Measurements from ENCODE around the gene ERC2.

ERC2 gene

DNA sequence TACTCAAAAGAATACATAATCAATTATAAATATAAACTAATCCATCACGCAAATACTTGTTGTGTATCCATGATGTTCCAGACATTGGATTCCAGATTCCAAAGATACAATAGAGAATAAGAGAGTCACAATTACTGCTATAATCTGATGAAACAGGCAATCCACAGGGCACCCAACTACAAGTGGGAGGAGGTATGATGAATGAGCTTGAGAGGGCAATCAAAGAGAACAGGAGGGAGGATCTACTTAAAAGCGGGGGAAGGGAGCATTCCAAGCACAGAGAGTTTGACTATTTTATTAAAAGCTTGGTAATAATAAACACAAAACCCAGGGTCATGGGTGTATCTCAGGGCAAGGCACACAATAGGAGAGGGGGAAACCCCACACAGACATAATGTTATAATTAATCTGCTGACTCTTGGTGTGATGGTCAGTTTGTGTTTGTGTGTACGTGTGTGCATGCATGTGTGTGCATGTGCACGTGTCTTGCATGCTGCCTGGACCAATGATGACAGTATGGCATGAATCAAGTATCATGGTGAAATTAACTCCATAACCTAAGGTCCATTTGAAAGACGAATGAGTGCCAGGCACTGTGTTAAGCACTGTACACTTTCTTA lies 655.8 kb downstream of the ERC2 start:
- DNase-seq = no peak

DNA sequence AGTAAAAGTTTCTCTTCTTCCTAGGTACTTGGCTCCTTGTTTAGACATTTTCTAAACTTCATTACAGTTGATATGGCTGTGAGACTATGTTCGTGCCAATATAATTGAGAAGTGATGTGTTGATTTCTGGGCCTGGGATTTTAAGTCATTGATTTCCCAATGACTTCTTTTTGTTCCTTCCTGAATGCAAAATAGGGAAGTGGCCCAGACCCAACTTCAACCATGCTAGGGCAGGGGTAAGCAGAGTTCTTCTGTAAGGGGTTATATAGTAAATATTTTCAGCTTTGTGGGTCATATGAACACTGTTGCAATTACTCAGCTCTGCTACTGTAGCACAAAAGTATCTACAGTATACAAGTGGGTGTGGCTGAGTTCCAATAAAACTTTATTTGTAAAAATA lies 661.1 kb downstream of the ERC2 start:
- DNase-seq = peak in 1 of 3 donors; percentile 1

DNA sequence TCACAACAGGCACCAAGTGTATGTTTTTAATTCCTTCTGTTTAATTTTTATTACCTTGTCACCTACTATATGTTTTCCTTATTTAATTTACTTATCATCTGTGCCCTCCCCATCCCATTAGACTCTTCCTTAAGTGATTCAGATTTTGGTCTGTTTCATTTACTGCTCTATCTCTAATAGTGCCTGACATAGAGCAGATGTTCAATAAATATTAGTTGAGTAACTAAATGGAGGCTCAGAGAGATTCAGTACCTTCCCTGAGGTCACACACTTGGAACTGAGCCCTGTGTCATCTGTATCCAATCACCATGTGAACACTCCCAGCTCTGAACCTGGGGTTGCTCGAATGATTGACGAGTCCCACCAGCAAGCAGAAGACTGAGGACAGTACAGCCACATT lies 663.1 kb downstream of the ERC2 start:
- no peak for DNase-seq

DNA sequence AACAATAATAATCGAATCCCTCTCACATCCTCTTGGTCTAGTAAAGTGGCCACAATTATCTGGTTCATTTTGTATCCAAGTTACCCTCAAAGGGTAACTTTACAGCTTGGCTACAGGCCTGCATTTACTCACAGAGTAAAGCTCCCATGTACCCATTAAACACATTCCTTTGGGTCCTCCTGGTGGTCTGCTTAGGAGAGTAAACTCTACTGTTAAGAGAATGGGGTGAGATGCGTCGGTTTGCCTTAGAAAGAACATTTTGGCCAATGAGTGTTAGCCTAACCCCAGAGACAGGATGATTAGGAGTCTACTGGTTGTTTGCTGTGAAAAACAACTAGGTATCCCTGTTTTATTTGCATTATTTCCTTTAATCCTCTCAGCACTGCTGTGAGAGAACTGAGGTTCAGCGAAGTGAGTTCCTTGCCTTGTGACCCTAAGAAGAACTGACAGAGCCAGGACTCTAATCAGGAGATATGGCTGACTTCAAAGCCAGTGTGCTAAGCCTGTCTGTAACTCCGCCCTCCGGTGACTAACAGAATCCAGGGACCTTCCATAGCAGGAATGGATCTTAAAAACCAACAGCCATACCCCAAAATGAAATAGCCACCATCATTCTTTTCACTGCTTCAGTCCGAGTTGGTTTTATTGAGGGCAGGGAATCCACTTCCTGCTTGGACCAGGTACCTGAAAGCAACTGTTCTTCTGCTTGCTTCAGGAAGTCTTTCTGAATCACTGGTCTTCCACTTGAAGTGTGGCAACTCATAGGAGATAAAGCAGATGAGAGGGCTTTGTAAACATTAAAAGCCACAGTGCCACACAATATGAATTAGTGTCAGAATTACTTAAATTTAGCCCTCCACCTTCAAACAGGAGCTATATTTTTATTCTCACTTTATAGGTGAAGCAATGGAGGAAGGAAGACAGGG lies 663.8 kb downstream of the ERC2 start:
- no peak for DNase-seq

DNA sequence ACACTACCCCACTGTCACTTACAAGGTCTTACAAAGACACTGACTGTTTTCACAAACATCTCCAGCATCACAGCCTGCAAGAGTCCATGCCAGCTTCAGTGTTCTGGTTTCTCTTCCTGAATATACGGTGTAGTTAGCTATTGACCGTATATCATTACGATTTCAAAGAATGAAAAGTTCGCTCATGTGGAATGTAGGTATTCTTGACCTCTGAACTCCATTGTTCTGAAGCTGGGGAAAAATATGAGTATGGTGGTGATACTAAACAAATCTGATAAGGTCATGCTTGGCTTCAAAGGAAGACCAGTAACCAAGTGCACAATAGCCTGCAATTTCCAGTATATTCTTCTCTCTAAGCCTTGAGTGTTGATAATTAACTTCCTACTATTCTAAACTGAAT lies 665.5 kb downstream of the ERC2 start:
- no peak for DNase-seq

DNA sequence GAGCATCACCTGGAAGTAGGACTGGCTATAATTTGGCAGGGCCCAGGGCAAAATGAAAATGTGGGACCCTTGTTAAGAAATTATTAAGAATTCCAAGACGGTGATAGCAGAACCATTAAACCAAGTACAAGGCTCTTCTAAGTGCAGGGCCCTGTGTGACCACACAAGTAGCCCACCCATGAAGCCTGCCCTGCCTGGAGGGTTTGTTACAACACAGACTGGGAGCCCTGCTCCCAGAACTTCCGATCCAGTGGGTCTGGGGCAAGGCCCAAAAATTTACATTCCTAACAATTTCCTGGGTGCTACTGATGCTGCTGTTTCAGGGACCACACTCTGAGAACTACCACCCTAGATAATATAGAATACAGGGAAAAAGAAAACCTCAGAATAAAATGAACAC lies 666.6 kb downstream of the ERC2 start:
- no peak for DNase-seq

DNA sequence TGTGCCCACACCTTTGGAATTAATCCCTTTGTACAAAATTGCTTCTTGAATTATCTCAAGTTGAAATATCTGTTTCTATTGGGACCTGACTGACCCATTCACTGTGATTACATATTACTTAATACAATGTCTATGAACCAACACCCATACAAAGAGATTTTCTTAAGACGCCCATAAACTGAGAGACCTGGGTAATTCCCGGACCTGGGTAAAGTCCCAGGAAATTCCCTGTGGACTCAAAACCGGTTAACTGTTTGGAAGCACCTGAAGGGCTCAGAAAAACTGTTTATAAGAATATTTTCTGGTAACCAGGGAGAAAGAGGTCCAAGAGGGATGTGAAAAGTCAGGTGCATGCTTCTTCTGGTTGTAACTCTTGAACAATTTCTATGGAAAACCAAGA lies 667.2 kb downstream of the ERC2 start:
- no peak for DNase-seq

DNA sequence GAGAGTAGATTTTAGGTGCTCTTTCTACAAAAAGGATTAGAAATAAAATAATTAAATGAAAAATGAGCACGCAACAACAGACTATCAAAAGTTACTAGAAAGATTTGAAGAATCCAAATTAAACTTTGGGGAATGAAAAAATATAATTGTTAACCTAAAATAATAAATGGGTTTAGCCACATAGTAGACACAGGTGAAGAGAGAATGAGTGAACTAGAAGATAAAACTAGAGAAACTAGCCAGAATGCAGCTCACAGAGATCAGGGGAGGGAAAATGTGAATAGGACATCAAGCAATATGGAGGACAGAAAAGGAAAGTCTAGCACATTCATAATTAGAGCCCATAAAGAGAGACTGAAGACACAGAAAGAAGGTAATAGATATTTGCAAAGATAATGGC lies 670.5 kb downstream of the ERC2 start:
- no peak for DNase-seq

DNA sequence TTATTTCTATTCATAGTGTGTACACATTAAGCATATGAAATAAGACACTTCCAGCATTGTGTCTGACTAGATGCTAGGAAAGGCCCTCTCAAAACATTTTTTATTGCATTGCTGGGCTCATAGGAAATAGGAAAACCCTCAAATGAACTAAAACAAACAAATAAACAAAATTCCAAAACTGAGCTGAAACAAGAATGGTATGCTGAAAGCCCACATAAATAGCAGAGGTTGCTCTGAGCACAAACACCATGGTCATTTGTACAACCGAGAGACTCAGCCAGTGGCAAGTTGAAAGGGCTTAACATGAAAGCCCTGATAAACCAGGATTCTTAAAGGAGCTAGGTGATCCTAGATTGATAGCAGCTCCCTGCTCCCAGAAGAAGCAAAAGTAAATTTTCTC lies 671.2 kb downstream of the ERC2 start:
- DNase-seq = no peak

DNA sequence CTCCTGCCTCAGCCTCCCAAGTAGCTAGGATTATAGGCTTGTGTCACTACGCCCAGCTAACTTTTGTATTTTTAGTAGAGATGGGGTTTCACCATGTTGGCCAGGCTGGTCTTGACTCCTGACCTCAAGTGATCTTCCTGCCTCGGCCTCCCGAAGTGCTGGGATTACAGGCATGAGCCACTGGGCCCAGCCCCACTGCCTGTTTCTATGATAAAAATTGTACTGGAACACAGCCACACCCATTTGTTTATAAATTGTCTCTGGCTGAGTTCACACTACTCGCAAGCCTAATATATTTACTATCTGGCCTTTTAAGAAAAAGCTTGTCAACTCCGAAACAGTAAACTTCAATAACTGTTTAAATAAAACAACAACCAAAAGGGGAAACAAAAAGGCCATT lies 671.7 kb downstream of the ERC2 start:
- DNase-seq = no peak

DNA sequence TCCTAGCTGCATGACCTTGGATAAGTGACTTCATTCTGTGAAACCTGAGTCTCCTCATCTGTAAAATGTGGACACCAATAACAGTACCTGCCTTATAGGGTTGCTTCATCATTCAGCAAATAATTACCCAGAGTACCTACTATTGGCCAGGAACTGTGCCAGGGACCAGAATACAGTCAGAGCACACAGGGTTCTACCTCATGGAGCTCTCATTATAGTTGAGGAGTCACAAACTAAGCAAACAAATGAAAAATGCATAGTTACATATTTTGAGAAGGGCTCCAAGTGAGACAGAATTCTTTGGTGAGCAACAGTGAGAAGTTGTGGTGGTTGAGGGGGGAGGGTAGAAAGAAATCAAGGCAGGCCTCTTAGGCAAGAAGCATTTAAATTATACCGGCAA lies 672.5 kb downstream of the ERC2 start:
- no peak for DNase-seq

DNA sequence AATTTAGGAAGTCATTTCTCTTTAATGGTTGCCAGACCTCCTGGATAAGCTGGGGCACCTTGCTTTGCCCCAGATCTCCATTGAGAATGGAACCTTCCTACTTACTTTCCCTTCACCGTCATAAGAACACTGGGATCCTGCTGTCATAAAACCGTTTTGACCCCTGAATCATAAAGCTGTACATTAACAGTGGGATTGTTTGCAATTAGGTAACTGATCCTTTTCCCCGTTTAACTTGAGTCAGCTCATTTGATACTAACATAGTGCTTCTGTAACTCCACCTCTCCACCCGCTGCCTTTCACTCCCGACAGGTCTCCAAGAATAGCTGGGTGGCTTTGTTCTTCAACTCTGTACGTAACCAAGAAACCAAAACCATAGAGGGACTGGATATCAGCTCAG lies 673.0 kb downstream of the ERC2 start:
- DNase-seq = no peak

DNA sequence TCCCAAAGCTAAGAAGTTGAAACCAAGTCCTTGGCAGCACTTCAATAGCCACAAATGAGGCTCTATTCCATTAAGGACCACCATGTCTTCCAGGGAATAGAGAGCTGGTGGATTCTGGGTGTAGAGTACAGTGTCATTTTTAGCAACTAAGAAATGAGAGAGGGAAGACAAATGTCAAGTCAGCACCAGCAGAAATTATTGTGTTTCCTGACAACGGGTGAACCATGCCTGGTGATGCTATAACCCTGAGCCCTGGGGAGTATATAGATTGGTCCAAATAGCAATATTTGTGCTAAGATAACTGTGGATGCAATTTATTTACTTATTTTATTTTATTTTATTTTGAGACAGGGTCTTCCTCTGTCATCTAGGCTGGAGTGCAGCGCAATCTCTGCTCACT lies 675.5 kb downstream of the ERC2 start:
- DNase-seq = no peak

DNA sequence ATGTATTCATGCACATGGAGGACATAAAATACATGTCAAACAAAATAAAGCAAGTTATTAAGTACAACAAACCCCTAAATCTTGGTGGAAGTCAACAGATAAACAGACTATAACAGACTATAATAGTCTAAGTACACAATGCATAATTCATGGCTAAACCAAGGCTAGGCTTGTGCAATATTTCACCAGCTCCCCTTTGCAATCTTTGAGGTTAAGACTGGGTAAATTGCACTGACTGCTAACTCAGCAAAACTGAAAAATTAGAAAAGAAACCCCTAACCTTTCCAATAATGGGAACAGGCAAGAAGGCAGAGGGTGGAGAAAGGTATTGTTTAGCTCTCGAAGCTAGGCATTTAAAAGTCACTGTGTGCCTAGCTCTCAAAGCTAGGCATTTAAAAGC lies 676.3 kb downstream of the ERC2 start:
- DNase-seq = no peak

DNA sequence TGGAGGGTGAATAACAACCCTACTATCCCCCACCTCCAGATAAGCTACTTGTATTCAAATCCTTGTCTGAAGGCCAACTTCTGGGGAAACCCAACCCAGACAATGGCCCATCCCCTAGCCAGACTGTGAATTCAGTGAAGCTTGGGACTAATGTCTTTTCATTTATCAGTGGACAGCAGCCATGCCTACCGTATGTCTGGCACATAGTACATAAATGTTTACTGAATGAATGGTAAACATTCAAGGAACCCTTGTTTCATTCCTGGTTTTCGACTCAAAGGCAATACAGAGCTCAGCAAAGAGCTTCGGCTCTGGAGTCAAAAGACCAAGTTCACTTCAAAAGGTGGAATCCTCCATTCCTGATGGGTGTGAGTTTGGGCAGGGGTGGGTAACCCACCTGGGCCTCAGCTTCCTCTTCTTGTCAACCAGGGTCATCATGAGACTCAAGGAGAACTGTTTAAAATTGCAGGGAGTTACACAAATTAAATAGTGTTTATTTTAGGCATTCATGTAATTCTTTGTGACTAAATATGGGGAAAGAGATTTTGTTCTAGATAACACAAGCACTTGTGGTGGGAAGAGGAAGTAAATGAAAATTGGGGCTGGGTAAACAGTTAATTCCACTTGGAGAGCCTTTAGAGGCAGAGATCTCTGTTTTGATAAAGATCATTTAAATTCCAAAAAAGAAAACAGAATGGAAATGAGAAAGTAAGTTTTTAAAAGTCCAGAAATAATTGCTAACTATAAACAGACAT lies 677.5 kb downstream of the ERC2 start:
- DNase-seq = no peak

DNA sequence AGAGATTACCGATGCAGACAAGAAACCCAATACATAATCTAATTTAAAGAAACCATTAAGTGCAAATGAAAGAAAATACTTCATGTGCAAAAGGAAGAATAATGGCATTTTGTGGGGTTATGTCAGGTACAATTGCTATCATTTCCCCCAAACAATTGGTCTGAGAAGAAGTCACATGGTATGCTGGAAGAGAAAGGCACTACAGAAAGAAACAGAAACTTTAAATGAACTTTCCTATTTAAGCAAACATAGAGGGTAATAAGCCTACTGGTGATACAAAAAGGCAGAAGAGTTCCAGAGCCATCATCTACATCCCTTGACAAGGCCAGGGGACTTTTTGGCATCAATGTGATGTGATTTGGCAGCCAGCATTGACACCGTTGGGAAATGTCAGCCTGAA lies 678.8 kb downstream of the ERC2 start:
- DNase-seq = no peak

DNA sequence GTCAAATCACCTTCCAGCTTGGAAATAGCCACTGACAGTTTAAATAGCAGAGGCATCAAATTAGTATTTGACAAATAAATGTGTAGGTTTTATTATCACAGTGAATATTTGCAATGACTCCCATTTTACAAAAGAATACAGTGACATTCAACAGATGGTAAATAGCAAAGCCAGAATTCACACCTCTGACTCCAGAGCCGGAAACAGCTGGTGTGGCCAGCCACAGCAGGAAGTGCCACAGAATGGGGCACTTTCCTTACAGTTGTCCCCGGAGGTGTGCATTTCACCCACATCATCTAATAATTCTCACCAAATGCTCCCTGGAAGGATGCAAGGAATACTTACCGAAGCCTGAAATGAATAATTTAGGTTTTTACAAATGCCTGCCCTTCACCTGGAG lies 685.5 kb downstream of the ERC2 start:
- no peak for DNase-seq

DNA sequence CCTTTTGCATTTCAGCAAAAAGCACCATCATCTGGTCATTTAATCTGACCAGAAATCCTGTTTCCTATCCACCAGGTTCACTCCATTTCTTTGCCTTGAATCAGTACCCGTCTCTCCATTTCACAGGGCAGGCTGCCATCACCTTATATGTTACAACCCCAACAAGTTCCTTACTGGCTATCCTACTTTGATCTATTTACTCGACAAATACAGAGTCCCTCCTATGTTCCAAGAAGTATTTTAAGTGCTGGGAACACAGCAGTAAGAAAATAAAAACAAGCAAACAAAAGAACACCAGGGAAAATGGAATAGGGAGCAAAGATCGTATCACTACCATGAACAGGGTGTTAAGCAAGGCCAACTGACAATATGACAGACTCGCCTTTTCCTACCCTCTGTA lies 685.9 kb downstream of the ERC2 start:
- DNase-seq = no peak

DNA sequence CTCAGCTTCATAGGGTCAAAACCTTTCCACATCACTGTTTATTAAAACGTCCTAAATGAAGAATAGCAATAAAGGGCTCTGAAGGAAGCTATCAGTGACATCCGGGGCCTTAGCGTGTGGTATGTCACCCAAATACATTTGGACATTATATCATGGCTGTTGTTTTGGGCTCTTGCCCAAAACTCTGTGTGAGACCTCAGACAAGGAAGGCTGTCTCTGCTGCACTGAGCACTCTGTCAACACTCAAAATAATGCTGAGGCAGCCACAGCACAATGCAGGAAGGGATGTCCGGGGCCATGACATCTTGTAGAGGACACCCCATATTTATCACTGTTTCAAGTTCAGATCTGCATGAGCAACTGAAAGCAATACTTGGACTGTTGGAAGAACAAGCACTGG lies 687.4 kb downstream of the ERC2 start:
- no peak for DNase-seq

DNA sequence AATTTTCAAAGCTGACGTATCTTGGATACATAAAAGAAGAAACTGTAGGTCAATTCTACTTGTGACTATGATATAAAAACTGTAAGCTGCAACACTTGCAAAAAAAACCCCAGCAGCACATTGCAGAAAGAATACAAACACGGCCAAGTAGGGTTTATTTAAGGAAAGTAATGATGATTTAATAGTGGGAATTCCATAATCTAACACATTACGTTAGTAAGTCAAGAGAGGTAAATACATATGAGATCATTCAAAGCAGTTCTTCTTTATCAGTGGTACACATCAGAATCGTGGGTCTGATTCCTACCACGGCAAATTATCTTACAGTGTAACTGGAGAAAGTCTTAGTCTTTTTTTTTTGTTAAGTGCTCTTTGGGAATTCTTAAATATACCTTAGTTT lies 688.7 kb downstream of the ERC2 start:
- DNase-seq = no peak

DNA sequence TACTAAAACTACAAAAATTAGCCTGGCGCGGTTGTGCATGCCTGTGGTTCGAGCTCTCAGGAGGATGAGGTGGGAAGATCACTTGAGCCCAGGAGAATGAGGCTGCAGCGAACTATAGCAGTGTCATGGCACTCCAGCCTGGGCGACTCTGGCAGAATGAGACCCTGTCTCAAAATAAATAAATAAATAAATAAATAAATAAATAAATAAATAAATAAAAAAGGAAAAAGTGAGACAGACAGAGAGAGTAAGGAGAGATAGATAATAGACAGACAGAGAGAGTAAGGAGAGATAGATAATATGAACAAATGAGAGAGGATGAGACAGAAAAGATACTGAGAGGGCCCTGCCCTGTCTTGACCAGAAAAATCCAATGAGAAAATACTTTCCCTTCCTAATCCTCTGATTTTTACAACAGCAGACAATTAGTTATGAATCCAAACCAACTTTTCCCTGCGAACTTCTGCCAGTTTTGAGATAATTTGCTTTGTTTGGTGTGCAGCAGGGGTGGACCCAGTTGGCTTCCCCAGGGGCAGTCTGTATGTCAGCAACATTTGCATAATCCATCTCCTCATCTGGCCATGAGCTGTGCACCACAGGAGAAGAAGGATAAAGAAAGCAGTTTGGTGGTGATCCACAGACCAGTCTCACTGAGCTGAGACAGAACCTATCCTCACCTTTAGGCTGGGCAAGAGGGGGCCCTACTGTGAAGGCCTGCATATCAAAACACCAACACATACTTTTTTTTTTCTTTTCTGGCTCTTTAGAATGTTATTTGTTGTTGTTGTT lies 692.7 kb downstream of the ERC2 start:
- DNase-seq = no peak

DNA sequence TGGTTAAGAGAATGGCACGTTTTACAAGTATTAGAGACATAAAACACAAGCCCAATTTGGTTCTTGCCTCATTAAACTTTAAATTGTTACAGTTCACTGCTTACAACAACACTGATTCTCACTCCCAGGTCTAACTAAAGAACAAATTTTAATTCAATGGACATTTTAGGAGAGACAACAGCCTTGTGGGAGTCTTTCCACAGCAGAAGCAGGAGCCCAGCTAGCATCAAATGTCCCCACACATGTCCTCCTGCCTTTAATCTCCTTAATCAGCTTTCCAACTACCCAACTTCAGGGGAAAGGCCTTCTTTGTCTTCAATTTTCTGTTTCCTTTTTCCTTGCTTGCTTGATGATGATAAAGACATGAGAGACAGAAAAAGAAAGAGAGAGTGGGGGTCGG lies 693.4 kb downstream of the ERC2 start:
- no peak for DNase-seq

DNA sequence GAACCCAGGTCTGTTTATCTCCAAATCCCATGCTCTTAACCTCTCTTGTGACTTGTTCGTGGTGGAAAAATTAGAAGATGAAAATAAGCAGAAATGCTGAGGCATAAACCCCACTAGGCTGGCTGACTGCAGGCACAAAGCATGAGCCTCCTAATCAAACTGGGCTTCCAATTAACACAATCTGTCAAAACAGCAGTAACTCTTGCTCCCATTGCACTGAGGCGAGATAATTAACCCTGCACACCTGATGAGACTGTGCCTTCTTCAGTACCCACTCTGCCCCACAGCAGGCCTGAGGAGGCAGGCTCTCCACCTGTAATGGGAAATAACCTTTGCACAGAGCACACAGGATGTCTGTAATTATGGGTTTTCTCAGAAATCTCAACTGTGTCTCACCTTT lies 696.8 kb downstream of the ERC2 start:
- no peak for DNase-seq
